Suprapubic skin (tissue), 4 donors: ENCODE measurements around the gene SNRK.

Source experiments
- CTCF ChIP-seq, 2 donors: fragments of 200-600 bp in 1 of 2; fragments of 450-650 bp in 1 of 2; sonication (generic) in 1 of 2; IDR thresholded peaks; one replicate each; pipeline ENCODE4 v1.5.1; 2016 to 2019; ENCODE audit warnings: antibody characterized with exemption in 2 of 2, mild to moderate bottlenecking in 1 of 2, moderate library complexity in 1 of 2
- EP300 ChIP-seq: sonication (generic); formaldehyde crosslinking; IDR thresholded peaks from one replicate; pipeline ENCODE4 v1.6.1; 2017; ENCODE audit warnings: antibody characterized with exemption
- POLR2A ChIP-seq, 2 donors: fragments of 450-650 bp; IDR thresholded peaks; one replicate each; pipeline ENCODE4 v1.6.1; 2017; ENCODE audit warnings: antibody characterized with exemption in 2 of 2, mild to moderate bottlenecking in 2 of 2, moderate library complexity in 2 of 2
- POLR2AphosphoS5 ChIP-seq, 3 donors: sonication (generic); formaldehyde crosslinking; IDR thresholded peaks; one replicate each; pipeline ENCODE4 v1.6.1; 2017; ENCODE audit warnings: antibody characterized with exemption in 3 of 3

GRCh38 chr3:43388915-43389314, 102.6 kb downstream of the SNRK start:
- TF ChIP-seq CTCF (IDR thresholded peaks at IDR 0.05) = no peak
- TF ChIP-seq POLR2AphosphoS5 (IDR thresholded peaks at IDR 0.05) = no peak
- no peak for TF ChIP-seq POLR2A (IDR thresholded peaks at IDR 0.05)
- no peak for TF ChIP-seq EP300
